Cardiac muscle cell (in vitro differentiated cells and primary cell): ENCODE measurements around the gene CHST9. TPM values are rescaled to one million over a fixed set of nuclear protein-coding genes. Genes with fewer than 3 reads are reported as not detected.

Source experiments
- DNase-seq, 2 donors: peaks; one replicate each; pipeline versions ENCODE4 v3.0.0 to v3.0.0-alpha.2; 2010 to 2017; ENCODE audit warnings: low read depth in 1 of 2, low spot score in 1 of 2
- H3K27ac ChIP-seq: fragments of 200-600 bp; sonication (generic); 2 replicates; pipeline ENCODE4 v1.5.1; 2016
- H3K27me3 ChIP-seq: fragments of 200-600 bp; sonication (generic); 2 replicates; pipeline ENCODE4 v1.6.0; 2016; ENCODE audit warnings: control low read depth
- H3K36me3 ChIP-seq: fragments of 200-600 bp; sonication (generic); 2 replicates; pipeline ENCODE4 v1.5.1; 2016; ENCODE audit warnings: control low read depth
- H3K4me1 ChIP-seq: fragments of 200-600 bp; sonication (generic); 2 replicates; pipeline ENCODE4 v1.8.1; 2017; ENCODE audit warnings: low read depth, mild to moderate bottlenecking, mixed run types
- H3K4me3 ChIP-seq: fragments of 200-600 bp; sonication (generic); 2 replicates; pipeline ENCODE4 v1.5.1; 2016; ENCODE audit warnings: mild to moderate bottlenecking
- H3K9me3 ChIP-seq: fragments of 200-600 bp; sonication (generic); 2 replicates; pipeline ENCODE4 v1.5.1; 2017; ENCODE audit warnings: low read depth, mild to moderate bottlenecking, control low read depth
- polyA plus RNA-seq: library from polyadenylated mRNA; unstranded; fragments of >200 nt; fragmentation: Nextera tagmentation; extraction: Ambion mirVana; gene quantifications from 2 replicates; pipeline ENCODE4 v1.2.1, GENCODE V29; 2016
- total RNA-seq: library from RNA; depleted of rRNA; stranded (reverse); fragments of >200 nt; gene quantifications from 2 replicates; pipeline ENCODE4 v1.2.3, GENCODE V29; 2016
- TF ChIP-seq, protein P1 (sequence below): IDR thresholded peaks from 2 replicates; pipeline ENCODE4 v1.5.1; 2012; ENCODE audit warnings: low read depth, mild to moderate bottlenecking, low read length

Gene CHST9
- total and polyA plus RNA-seq, 2 experiments from 2014 or later = 0.36 TPM; not detected in 1

- DNase-seq = peak in 1 of 2 donors; percentile 14
- TF ChIP-seq, protein P1, sequence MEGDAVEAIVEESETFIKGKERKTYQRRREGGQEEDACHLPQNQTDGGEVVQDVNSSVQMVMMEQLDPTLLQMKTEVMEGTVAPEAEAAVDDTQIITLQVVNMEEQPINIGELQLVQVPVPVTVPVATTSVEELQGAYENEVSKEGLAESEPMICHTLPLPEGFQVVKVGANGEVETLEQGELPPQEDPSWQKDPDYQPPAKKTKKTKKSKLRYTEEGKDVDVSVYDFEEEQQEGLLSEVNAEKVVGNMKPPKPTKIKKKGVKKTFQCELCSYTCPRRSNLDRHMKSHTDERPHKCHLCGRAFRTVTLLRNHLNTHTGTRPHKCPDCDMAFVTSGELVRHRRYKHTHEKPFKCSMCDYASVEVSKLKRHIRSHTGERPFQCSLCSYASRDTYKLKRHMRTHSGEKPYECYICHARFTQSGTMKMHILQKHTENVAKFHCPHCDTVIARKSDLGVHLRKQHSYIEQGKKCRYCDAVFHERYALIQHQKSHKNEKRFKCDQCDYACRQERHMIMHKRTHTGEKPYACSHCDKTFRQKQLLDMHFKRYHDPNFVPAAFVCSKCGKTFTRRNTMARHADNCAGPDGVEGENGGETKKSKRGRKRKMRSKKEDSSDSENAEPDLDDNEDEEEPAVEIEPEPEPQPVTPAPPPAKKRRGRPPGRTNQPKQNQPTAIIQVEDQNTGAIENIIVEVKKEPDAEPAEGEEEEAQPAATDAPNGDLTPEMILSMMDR = no peak
- no peaks in the 10 kb centered on the region for H3K36me3 ChIP-seq
- H3K27ac ChIP-seq = no peak overlapping the region
- H3K9me3 ChIP-seq = no peaks in the 10 kb centered on the region
- H3K4me1 ChIP-seq = peaks cover 9% of the 10 kb centered on the region
- H3K27me3 ChIP-seq = peaks cover 12% of the 10 kb centered on the region
- no peak overlapping the region for H3K4me3 ChIP-seq
Measured at GRCh38 chr18:26868968-26869586, 316.0 kb downstream of the CHST9 start.

GRCh38 chr18:26867471-26867870, 317.6 kb downstream of the CHST9 start:
- Histone ChIP-seq H3K36me3 (no peaks in the 10 kb centered on the region), H3K27me3 (peaks cover 28% of the 10 kb centered on the region), H3K4me1 (peaks cover 9% of the 10 kb centered on the region), H3K4me3 (no peak overlapping the region), H3K27ac (no peak overlapping the region), H3K9me3 (no peaks in the 10 kb centered on the region)
- DNase-seq = no peak
- TF ChIP-seq, protein P1 = no peak

GRCh38 chr18:26865557-26865956, 319.6 kb downstream of the CHST9 start, which contains the start of gene AQP4:
Gene AQP4 (minus strand): TSS chr18:26865707. CDS start chr18:26865689, 18 bp downstream.
- peaks cover 9% of the 10 kb centered on the region for H3K4me1 ChIP-seq
- DNase-seq = peak in 1 of 2 donors; percentile 85
- TF ChIP-seq, protein P1 = no peak
- peaks cover 33% of the 10 kb centered on the region for H3K27me3 ChIP-seq
- no peak within 1 kb of the TSS for H3K27ac ChIP-seq
- H3K36me3 ChIP-seq = no peaks in the 10 kb centered on the region
- no peak within 1 kb of the TSS for H3K4me3 ChIP-seq
- H3K9me3 ChIP-seq = no peaks in the 10 kb centered on the region

GRCh38 chr18:26864658-26865057, 320.4 kb downstream of the CHST9 start:
- no peaks in the 10 kb centered on the region for H3K9me3 ChIP-seq
- DNase-seq = no peak
- peaks cover 33% of the 10 kb centered on the region for H3K27me3 ChIP-seq
- H3K36me3 ChIP-seq = no peaks in the 10 kb centered on the region
- H3K27ac ChIP-seq = no peak overlapping the region
- peaks cover 9% of the 10 kb centered on the region for H3K4me1 ChIP-seq
- TF ChIP-seq, protein P1 = no peak
- H3K4me3 ChIP-seq = no peak overlapping the region

- no peak for DNase-seq
- Histone ChIP-seq H3K9me3 (no peaks in the 10 kb centered on the region), H3K4me3 (no peak overlapping the region), H3K27ac (no peak overlapping the region), H3K36me3 (no peaks in the 10 kb centered on the region), H3K27me3 (peaks cover 33% of the 10 kb centered on the region), H3K4me1 (peaks cover 9% of the 10 kb centered on the region)
- TF ChIP-seq, protein P1 = no peak
Measured at GRCh38 chr18:26863921-26864497, 321.1 kb downstream of the CHST9 start.
